ENCODE data around the gene PNPLA8.
"Not testable (repeated sequence)": the region's sequence is repeated elsewhere in the genome, so short reads cannot be mapped to it uniquely, and the experiment has no call there.

PNPLA8 gene

DNA sequence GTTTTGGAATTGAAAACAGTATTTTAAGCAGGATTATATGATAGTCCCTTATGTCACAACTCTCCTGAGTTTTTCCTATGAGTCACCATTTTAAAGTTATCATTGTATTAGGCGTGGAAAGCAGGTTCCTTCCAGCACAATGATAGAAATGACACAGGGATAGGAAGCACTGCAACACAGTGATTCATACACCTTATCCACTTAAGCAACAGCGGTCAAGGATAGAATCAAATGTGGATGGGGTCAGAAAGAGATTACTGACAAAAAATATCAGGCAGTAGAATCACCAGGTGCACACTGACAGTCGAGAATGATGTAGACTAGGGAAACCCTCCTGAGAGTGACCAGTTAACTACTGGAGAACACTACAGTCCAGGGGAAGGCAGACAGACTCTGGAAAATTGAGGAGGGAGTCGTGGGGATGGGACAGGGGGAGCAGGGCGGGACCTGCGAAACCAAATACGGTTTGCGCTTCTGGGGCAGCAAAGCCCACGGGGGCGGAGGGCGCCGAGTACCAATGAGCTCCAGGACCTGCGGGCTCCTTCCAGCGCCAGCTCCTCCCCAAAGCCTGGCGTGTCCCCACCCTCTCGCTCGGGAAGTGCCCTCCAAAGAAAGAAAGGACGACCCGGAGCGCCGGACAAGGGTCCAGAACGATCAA is 479 bp downstream of the PNPLA8 start:
- peak overlapping the region; percentile 71 for H3K4me3 ChIP-seq (replicated peaks; ENCODE audit: low read depth, low read length)
- no peak for DNase-seq (ENCODE audit: extremely low read depth, low read depth)
- TF ChIP-seq, protein P1, sequence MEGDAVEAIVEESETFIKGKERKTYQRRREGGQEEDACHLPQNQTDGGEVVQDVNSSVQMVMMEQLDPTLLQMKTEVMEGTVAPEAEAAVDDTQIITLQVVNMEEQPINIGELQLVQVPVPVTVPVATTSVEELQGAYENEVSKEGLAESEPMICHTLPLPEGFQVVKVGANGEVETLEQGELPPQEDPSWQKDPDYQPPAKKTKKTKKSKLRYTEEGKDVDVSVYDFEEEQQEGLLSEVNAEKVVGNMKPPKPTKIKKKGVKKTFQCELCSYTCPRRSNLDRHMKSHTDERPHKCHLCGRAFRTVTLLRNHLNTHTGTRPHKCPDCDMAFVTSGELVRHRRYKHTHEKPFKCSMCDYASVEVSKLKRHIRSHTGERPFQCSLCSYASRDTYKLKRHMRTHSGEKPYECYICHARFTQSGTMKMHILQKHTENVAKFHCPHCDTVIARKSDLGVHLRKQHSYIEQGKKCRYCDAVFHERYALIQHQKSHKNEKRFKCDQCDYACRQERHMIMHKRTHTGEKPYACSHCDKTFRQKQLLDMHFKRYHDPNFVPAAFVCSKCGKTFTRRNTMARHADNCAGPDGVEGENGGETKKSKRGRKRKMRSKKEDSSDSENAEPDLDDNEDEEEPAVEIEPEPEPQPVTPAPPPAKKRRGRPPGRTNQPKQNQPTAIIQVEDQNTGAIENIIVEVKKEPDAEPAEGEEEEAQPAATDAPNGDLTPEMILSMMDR (IDR thresholded peaks at IDR 0.05; ENCODE audit: low read depth, low read length, missing control alignments), result no peak

DNA sequence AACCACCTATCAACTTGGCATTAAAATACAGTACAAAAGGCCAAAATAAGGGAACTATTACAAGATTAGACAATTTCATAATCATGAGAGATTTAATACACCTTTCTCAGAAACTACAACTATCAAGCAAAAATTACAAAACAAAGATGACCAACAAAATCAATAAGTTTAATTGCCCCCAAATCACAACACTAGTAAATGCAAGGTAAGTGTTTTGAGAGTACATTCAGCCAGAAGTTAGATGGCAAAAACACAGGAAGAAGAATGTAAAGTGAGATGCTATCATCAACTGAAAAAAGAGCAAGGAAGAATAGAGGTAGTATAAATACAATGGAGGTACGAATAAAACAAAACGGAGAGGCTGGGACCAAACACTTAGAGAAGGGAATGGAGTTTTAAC is 3.2 kb downstream of the PNPLA8 start:
- DNase-seq (ENCODE audit: extremely low read depth, low read depth), result no peak
- TF ChIP-seq, protein P1 (IDR thresholded peaks at IDR 0.05; ENCODE audit: low read depth, low read length, missing control alignments), result no peak
- no peak overlapping the region for H3K4me3 ChIP-seq (replicated peaks; ENCODE audit: low read depth, low read length)

DNA sequence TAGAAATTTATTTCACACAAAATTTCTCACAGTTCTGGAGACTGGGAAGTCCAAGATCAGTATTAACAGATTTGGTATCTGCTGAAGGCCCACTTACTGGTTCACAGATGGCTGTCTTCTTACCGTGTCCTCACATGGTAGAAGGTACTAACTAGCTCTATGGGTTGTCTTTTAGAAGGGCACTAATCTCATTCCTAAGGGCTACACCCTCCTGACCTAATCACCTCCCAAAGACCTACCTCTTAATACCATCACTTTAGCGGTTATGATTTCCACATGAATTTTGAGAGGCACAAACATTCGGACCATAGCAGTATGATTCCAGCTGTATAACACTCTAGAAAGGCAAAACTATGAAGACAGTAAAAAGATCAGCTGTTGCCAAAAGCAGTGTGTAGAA is 8.0 kb downstream of the PNPLA8 start:
- H3K4me3 ChIP-seq (replicated peaks; ENCODE audit: low read depth, low read length), result no peak overlapping the region
- DNase-seq (ENCODE audit: extremely low read depth, low read depth), result no peak
- TF ChIP-seq, protein P1 (IDR thresholded peaks at IDR 0.05; ENCODE audit: low read depth, low read length, missing control alignments), result no peak

DNA sequence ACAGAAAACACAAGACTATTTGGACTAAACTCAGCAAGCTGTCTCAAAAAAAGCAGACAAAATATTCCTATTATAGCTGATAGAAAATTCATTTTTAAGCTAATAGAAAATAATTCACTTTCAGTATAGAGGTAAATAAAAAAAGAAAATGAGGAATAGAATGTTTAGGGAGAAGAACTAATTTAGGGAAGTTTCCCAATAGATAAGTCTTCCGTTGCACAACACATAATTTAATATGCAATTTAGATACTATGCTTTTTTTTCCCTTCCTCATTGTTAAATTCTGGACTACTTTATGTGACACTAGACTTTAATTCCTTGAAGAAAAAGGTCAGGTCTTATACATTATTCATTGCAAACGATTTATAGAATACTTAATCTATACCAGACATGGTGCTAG is 10.3 kb downstream of the PNPLA8 start:
- H3K4me3 ChIP-seq (replicated peaks; ENCODE audit: low read depth, low read length), result no peak overlapping the region
- no peak for DNase-seq (ENCODE audit: extremely low read depth, low read depth)
- TF ChIP-seq, protein P1 (IDR thresholded peaks at IDR 0.05; ENCODE audit: low read depth, low read length, missing control alignments), result no peak

DNA sequence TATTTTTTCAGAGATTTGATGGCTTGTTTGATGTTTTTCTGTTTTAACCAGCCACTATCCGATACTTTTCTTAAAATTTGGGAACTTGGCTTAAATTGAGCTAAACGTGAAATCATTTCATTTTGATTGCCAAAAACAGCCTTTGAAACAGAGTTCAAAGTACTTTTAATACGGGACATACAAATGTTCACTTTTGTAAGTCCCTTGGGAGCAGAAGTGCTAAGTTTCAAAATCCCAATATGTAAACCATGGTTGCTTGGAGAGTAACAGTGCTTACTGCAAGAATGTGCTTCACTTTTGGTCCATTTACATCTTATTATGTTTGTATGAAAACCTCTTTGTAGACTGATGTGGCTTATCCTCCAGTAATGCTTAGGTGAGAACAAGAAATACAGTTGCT is 10.9 kb downstream of the PNPLA8 start:
- TF ChIP-seq, protein P1 (IDR thresholded peaks at IDR 0.05; ENCODE audit: low read depth, low read length, missing control alignments), result no peak
- H3K4me3 ChIP-seq (replicated peaks; ENCODE audit: low read depth, low read length), result no peak overlapping the region
- no peak for DNase-seq (ENCODE audit: extremely low read depth, low read depth)

DNA sequence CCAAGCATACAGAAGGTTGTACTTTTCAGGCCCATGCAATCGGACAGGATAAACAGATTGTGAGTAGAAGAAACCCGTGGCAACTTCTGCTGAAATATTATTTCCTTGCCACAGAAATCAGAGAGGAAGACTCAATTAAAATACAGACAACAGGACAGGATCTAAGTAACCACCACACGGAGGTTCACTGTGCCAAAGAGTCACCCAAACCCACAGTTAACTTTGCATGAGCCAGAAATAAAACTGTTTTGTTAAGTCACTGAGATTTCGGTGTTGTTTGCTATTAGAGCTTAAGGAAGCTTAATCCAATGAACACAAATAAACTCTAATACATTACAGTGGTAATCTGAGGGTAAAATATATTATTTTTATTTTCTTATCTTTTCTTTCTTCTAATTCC is 14.0 kb downstream of the PNPLA8 start:
- H3K4me3 ChIP-seq (replicated peaks; ENCODE audit: low read depth, low read length), result no peak overlapping the region
- TF ChIP-seq, protein P1 (IDR thresholded peaks at IDR 0.05; ENCODE audit: low read depth, low read length, missing control alignments), result no peak
- no peak for DNase-seq (ENCODE audit: extremely low read depth, low read depth)

DNA sequence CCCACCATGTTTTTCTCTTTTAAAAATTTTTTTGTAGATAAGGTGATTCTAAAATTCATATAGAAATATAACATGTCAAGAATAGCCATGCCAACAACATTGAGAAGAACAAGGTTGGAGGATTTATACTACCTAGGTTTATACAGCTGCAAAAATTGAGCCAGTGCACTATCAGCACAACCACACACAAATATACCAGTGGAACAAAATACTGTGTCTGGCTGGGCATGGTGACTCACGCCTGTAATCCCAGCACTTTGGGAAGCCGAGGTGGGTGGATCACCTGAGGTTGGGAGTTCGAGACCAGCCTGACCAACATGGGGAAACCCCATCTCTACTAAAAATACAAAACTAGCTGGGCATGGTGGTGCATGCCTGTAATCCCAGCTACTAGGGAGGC is 21.4 kb downstream of the PNPLA8 start:
- not testable (repeated sequence) for H3K4me3 ChIP-seq (replicated peaks; ENCODE audit: low read depth, low read length)

More for the DNA sequence above, 21.4 kb downstream of the PNPLA8 start:
- DNase-seq (ENCODE audit: extremely low read depth, low read depth), result not testable (repeated sequence)
